Vagina (tissue), 2 donors: Measurements from ENCODE around the gene PUS7. TPM values are rescaled to one million over a fixed set of nuclear protein-coding genes. Genes with fewer than 3 reads are reported as not detected.
"Not testable (repeated sequence)": the region's sequence is repeated elsewhere in the genome, so short reads cannot be mapped to it uniquely, and the experiment has no call there.

Experiments used
- DNase-seq, 2 donors: peaks; one replicate each; pipeline ENCODE4 v3.0.0-alpha.2; 2017; ENCODE audit errors: extremely low spot score in 2 of 2
- H3K27ac ChIP-seq: fragments of 200-600 bp; sonication (generic); one replicate; pipeline ENCODE4 v1.5.1; 2019
- H3K27me3 ChIP-seq: fragments of 200-600 bp; sonication (generic); one replicate; pipeline ENCODE4 v1.5.1; 2019
- H3K36me3 ChIP-seq, 2 donors: fragments of 200-600 bp; sonication (generic); one replicate each; pipeline ENCODE4 v1.5.1; 2017 to 2019
- H3K4me1 ChIP-seq: fragments of 200-600 bp; sonication (generic); one replicate; pipeline ENCODE4 v1.5.1; 2019
- H3K4me3 ChIP-seq, 2 donors: fragments of 200-600 bp; sonication (generic); 1 replicate in 1 of 2; 2 replicates in 1 of 2; pipeline ENCODE4 v1.5.1; 2016 to 2019
- H3K9me3 ChIP-seq: fragments of 200-600 bp; sonication (generic); one replicate; pipeline ENCODE4 v1.5.1; 2019
- POLR2A ChIP-seq, 2 donors: fragments of 450-650 bp; IDR thresholded peaks; one replicate each; pipeline ENCODE4 v1.6.1; 2017; ENCODE audit warnings: antibody characterized with exemption in 2 of 2, mild to moderate bottlenecking in 2 of 2, moderate library complexity in 2 of 2
- POLR2AphosphoS5 ChIP-seq, 2 donors: sonication (generic); formaldehyde crosslinking; IDR thresholded peaks; one replicate each; pipeline ENCODE4 v1.9.0; 2017; ENCODE audit warnings: antibody characterized with exemption in 2 of 2, mild to moderate bottlenecking in 2 of 2, low read depth in 1 of 2; ENCODE audit not compliant: insufficient read depth in 1 of 2
- intact Hi-C: fragments of 100-400 bp; cut with DNase I; formaldehyde crosslinking; loops from one replicate; pipeline ENCODE4 v1.15.1; 2023
- total RNA-seq: library from RNA; depleted of rRNA; stranded (reverse); fragments of >200 nt; gene quantifications from one replicate; pipeline ENCODE4 v1.2.3, GENCODE V29; 2016
- TF ChIP-seq, protein P1 (sequence below), 3 experiments: fragments of 450-650 bp in 2 of 3; fragments of 200-600 bp in 1 of 3; sonication (generic) in 1 of 3; IDR thresholded peaks; one replicate each; pipeline ENCODE4 v1.5.1; 2017 to 2019; ENCODE audit warnings: antibody characterized with exemption in 3 of 3, mild to moderate bottlenecking in 2 of 3, moderate library complexity in 2 of 3

PUS7 gene
- total RNA-seq, 1 donor from 2014 or later, result 16.9 TPM

DNA sequence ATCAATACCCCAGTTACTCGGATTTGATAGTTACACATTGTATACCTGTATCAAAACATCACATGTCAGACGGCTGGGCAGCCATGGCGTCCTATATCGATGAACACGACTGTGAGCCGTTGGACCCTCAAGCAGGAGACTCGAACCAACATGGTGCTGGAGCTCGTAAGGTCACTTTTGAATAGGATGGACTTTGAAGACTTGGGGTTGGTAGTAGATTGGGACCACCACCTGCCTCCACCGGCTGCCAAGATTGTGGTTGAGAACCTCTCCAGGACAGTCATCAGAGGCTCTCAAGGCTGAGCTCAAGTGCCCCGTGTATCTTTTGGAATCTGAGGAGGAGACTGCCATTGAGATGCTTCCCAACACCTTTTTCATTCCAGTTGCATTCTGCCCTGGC is 8.1 kb upstream of the PUS7 start:
- intact Hi-C loops, result no loop called here
- no peak for DNase-seq
- TF ChIP-seq, protein P1, sequence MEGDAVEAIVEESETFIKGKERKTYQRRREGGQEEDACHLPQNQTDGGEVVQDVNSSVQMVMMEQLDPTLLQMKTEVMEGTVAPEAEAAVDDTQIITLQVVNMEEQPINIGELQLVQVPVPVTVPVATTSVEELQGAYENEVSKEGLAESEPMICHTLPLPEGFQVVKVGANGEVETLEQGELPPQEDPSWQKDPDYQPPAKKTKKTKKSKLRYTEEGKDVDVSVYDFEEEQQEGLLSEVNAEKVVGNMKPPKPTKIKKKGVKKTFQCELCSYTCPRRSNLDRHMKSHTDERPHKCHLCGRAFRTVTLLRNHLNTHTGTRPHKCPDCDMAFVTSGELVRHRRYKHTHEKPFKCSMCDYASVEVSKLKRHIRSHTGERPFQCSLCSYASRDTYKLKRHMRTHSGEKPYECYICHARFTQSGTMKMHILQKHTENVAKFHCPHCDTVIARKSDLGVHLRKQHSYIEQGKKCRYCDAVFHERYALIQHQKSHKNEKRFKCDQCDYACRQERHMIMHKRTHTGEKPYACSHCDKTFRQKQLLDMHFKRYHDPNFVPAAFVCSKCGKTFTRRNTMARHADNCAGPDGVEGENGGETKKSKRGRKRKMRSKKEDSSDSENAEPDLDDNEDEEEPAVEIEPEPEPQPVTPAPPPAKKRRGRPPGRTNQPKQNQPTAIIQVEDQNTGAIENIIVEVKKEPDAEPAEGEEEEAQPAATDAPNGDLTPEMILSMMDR (IDR thresholded peaks at IDR 0.05), result no peak
- TF ChIP-seq POLR2A (IDR thresholded peaks at IDR 0.05), result no peak
- TF ChIP-seq POLR2AphosphoS5 (IDR thresholded peaks at IDR 0.05; ENCODE audit: insufficient read depth in 1 of 2, low read depth in 1 of 2), result no peak
- H3K36me3 ChIP-seq, result no peaks in the 10 kb centered on the region
- peaks cover 18% of the 10 kb centered on the region for H3K4me1 ChIP-seq
- no peak overlapping the region for H3K27ac ChIP-seq
- H3K9me3 ChIP-seq, result no peaks in the 10 kb centered on the region
- H3K4me3 ChIP-seq, result no peak overlapping the region
- H3K27me3 ChIP-seq, result no peaks in the 10 kb centered on the region

DNA sequence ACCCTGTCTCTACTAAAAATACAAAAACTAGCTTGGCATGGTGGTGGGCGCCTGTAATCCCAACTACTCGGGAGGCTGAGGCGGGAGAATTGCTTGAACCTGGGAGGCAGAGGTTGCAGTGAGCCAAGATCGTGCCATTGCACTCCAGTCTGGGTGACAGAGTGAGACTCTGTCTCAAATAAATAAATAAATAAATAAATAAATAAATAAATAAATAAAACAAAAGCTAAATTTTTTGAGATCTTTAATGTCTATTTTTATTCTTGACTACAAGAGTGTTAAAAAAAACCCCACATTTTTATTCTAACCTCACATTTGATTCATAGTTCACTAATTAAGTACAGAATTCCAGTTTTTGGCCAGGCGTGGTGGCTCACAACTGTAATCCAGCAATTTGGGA is 5.7 kb upstream of the PUS7 start:
- H3K27me3 ChIP-seq, H3K27ac ChIP-seq, H3K9me3 ChIP-seq, H3K36me3 ChIP-seq, DNase-seq, H3K4me1 ChIP-seq, H3K4me3 ChIP-seq, intact Hi-C loops: not testable (repeated sequence)

DNA sequence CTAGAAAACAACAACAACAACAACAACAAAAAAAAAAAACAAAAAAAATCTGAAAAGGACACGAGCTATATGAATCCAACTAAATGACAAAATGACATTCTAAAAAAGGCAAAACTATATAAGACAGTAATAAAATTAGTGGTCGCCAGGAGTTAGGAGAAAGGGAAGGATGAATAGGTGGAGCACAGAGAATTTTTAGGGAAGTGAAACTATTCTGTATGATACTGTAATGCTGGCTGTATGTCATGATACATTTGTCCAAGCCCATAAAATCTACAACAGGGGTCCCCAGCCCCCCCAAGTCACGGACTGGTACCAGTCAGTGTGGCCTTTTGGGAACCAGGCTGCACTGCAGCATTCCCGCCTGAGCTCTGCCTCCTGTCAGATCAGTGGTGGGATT is 2.8 kb upstream of the PUS7 start:
- intact Hi-C loops, result no loop called here
- Histone ChIP-seq H3K27ac (no peak overlapping the region), H3K4me1 (peaks cover 18% of the 10 kb centered on the region), H3K27me3 (no peaks in the 10 kb centered on the region), H3K4me3 (no peak overlapping the region), H3K9me3 (no peaks in the 10 kb centered on the region), H3K36me3 (no peaks in the 10 kb centered on the region)
- TF ChIP-seq POLR2AphosphoS5 (IDR thresholded peaks at IDR 0.05; ENCODE audit: insufficient read depth in 1 of 2, low read depth in 1 of 2) (no peak), POLR2A (IDR thresholded peaks at IDR 0.05) (no peak)
- TF ChIP-seq, protein P1 (IDR thresholded peaks at IDR 0.05), result no peak
- DNase-seq, result no peak

DNA sequence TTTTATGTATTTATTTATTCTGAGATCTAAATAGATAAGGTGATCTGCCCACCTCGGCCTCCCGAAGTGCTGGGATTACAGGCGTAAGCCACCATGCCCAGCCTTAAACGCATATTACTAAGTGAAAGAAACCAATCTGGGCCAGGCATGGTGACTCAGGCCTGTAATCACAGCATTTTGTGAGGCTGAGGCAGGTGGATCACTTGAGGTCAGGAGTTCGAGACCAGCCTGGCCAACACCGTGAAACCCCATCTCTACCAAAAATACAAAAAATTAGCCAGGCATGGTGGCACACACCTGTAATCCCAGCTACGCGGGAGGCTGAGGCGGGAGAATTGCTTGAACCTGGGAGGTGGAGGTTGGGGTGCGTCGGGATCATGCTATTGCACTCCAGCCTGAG is 2.4 kb upstream of the PUS7 start:
- H3K27me3 ChIP-seq, H3K9me3 ChIP-seq, H3K36me3 ChIP-seq, intact Hi-C loops, H3K27ac ChIP-seq, H3K4me3 ChIP-seq, DNase-seq: not testable (repeated sequence)
- peaks cover 21% of the 10 kb centered on the region for H3K4me1 ChIP-seq

DNA sequence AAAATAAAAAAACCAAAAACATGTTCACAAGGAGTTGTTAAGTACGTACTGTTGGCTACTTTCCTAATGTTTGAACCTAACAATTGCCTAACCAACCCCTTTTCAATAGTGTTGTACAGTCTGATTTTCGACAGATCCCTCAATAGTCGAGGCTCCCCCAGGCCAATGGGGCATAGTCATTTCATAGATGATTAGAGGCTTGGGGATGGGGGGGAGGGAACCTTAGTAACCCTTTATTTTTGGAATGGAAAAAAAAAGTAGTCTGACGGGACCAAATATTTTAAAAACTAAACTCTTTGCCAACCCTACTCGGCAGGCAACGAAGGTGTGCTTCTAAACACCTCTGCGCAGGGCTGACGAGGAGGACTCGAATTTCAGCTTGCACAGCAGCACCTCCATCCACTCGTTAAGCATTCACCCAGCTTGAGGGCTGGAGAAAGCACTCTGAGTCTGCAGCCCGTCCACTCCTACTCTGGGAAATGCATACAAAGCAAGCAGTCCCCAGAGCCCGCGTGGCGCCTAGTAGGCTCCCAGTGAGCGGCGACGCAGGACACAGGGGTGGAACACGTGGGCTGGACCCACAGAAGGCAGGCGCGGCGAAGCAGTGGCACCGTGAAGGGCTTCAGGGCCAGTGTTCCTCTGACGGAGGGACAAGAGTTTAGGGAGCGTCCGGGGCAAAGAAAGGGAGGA is 899 bp downstream of the PUS7 start:
- no peak for DNase-seq
- intact Hi-C loops, result no loop called here
- H3K36me3 ChIP-seq, result no peaks in the 10 kb centered on the region
- H3K4me3 ChIP-seq, result peak overlapping the region; percentile 66 to 71
- H3K27ac ChIP-seq, result peak overlapping the region; percentile 67
- TF ChIP-seq, protein P1 (IDR thresholded peaks at IDR 0.05), result no peak
- TF ChIP-seq POLR2AphosphoS5 (IDR thresholded peaks at IDR 0.05; ENCODE audit: insufficient read depth in 1 of 2, low read depth in 1 of 2), result peak in 1 of 2 donors; percentile 41
- no peaks in the 10 kb centered on the region for H3K9me3 ChIP-seq
- peaks cover 21% of the 10 kb centered on the region for H3K4me1 ChIP-seq
- no peaks in the 10 kb centered on the region for H3K27me3 ChIP-seq

DNA sequence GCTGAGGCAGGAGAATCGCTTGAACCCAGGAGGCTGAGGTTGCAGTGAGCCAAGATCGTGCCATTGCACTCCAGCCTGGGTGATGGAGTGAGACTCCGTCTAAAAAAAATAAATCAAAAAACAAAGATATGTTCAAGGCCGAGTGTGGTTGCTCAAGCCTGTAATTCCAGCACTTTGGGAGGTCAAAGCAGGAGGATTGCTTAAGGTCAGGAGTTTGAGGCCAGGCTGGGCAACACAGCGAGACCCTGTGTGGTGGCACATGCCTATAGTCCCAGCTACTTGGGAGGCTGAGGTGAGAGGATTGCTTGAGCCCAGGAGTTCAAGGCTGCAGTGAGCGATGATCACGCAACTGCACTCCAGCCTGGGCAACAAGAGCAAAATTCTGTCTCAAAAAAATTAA is 1.5 kb downstream of the PUS7 start:
- H3K27me3 ChIP-seq, intact Hi-C loops, DNase-seq, H3K27ac ChIP-seq, H3K9me3 ChIP-seq, H3K36me3 ChIP-seq: not testable (repeated sequence)
- Histone ChIP-seq H3K4me3 (peak overlapping the region in 1 of 2 donors; percentile 66), H3K4me1 (peaks cover 21% of the 10 kb centered on the region)
